H1 (cell line): ENCODE data around the gene ATG16L1. TPM values are rescaled to one million over a fixed set of nuclear protein-coding genes. Genes with fewer than 3 reads are reported as not detected.

Source experiments
- CEBPB ChIP-seq: IDR thresholded peaks from 2 replicates; pipeline ENCODE4 v1.6.1; 2012; ENCODE audit warnings: low read depth, low read length
- EP300 ChIP-seq, 2 experiments: IDR thresholded peaks; 1 replicate in 1 of 2; 2 replicates in 1 of 2; pipeline ENCODE4 v1.6.1; 2011 to 2012; ENCODE audit warnings: low read depth in 2 of 2, low read length in 2 of 2, mild to moderate bottlenecking in 2 of 2, borderline replicate concordance in 1 of 2, inconsistent platforms in 1 of 2, moderate library complexity in 1 of 2
- HDAC6 ChIP-seq: IDR thresholded peaks from one replicate; pipeline ENCODE4 v1.7.1; 2012; ENCODE audit warnings: low read depth, mild to moderate bottlenecking, inconsistent platforms, low read length, moderate library complexity
- POLR2A ChIP-seq, 2 experiments: IDR thresholded peaks; 1 replicate in 1 of 2; 2 replicates in 1 of 2; pipeline ENCODE4 v1.6.1; 2011; ENCODE audit warnings: low read depth in 2 of 2, low read length in 2 of 2, mild to moderate bottlenecking in 2 of 2; ENCODE audit errors: control extremely low read depth in 1 of 2
- POLR2AphosphoS5 ChIP-seq: IDR thresholded peaks from 2 replicates; pipeline ENCODE4 v1.6.1; 2011; ENCODE audit warnings: low read depth, low read length
- SRF ChIP-seq: IDR thresholded peaks from 2 replicates; pipeline ENCODE4 v1.6.1; 2011; ENCODE audit warnings: mild to moderate bottlenecking, low read depth, low read length, moderate library complexity
- TAF7 ChIP-seq: optimal IDR thresholded peaks from 2 replicates; pipeline ENCODE3; 2011; ENCODE audit warnings: low read depth, mild to moderate bottlenecking, inconsistent platforms, low read length, moderate library complexity, borderline replicate concordance
- TBP ChIP-seq: IDR thresholded peaks from 2 replicates; pipeline ENCODE4 v1.6.1; 2011; ENCODE audit warnings: low read depth, low read length, improper control_type of control experiment
- YY1 ChIP-seq: IDR thresholded peaks from 2 replicates; pipeline ENCODE4 v1.6.1; 2011; ENCODE audit warnings: low read depth, mild to moderate bottlenecking, low read length
- polyA plus RNA-seq, 7 experiments: library from polyadenylated mRNA; depleted of rRNA in 3 of 7; stranded (reverse) in 5 of 7; unstranded in 2 of 7; fragments of >200 nt in 5 of 7; fragments of 200-250 nt in 2 of 7; gene quantifications; 1 replicate in 5 of 7; 2 replicates in 1 of 7; 4 replicates in 1 of 7; pipeline versions ENCODE4 v1.2.1 to v1.2.3, GENCODE V29; 2011 to 2013; ENCODE audit warnings: missing spikeins in 2 of 7, mixed read lengths in 2 of 7
- total RNA-seq: library from RNA; stranded (reverse); fragmentation: NEBNext Ultra II Directional; extraction: Animal tissue kit (Norgen Biotek cat#: 25700); gene quantifications from 2 replicates; pipeline ENCODE4 v1.2.1, GENCODE V29; 2021
- TF ChIP-seq, protein P1 (sequence below): fragments of 300-600 bp; sonication (generic); IDR thresholded peaks from 2 replicates; pipeline ENCODE4 v1.7.1; 2012; ENCODE audit warnings: low read length, moderate library complexity, mild to moderate bottlenecking, inconsistent platforms; ENCODE audit not compliant: insufficient replicate concordance

ATG16L1 gene
- total and polyA plus RNA-seq, 2 of the 8 experiments (the other 6 are each of a cell fraction or from before 2014, with no cell fraction given), result 18.3 to 31.0 TPM

DNA sequence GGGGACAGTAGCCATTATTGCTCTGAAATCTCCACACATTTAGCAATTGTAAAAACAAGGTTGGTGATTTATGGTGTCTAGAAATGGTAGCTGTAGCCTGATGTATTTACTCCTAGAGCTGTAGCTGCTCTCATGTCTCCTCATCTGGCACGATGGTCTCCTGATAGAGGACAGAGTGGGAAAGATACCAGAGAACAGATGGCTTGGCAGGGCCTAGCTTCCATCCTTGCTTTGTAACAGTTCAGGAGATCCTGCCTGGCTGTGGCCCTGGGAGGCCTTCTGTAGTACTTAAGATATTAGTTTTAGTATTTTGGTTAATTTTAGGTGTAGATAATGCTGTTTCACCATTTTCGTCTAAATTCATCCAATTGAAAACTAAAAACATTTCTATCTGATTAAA is 6.7 kb downstream of the ATG16L1 start (continued):
- TF ChIP-seq, protein P1, sequence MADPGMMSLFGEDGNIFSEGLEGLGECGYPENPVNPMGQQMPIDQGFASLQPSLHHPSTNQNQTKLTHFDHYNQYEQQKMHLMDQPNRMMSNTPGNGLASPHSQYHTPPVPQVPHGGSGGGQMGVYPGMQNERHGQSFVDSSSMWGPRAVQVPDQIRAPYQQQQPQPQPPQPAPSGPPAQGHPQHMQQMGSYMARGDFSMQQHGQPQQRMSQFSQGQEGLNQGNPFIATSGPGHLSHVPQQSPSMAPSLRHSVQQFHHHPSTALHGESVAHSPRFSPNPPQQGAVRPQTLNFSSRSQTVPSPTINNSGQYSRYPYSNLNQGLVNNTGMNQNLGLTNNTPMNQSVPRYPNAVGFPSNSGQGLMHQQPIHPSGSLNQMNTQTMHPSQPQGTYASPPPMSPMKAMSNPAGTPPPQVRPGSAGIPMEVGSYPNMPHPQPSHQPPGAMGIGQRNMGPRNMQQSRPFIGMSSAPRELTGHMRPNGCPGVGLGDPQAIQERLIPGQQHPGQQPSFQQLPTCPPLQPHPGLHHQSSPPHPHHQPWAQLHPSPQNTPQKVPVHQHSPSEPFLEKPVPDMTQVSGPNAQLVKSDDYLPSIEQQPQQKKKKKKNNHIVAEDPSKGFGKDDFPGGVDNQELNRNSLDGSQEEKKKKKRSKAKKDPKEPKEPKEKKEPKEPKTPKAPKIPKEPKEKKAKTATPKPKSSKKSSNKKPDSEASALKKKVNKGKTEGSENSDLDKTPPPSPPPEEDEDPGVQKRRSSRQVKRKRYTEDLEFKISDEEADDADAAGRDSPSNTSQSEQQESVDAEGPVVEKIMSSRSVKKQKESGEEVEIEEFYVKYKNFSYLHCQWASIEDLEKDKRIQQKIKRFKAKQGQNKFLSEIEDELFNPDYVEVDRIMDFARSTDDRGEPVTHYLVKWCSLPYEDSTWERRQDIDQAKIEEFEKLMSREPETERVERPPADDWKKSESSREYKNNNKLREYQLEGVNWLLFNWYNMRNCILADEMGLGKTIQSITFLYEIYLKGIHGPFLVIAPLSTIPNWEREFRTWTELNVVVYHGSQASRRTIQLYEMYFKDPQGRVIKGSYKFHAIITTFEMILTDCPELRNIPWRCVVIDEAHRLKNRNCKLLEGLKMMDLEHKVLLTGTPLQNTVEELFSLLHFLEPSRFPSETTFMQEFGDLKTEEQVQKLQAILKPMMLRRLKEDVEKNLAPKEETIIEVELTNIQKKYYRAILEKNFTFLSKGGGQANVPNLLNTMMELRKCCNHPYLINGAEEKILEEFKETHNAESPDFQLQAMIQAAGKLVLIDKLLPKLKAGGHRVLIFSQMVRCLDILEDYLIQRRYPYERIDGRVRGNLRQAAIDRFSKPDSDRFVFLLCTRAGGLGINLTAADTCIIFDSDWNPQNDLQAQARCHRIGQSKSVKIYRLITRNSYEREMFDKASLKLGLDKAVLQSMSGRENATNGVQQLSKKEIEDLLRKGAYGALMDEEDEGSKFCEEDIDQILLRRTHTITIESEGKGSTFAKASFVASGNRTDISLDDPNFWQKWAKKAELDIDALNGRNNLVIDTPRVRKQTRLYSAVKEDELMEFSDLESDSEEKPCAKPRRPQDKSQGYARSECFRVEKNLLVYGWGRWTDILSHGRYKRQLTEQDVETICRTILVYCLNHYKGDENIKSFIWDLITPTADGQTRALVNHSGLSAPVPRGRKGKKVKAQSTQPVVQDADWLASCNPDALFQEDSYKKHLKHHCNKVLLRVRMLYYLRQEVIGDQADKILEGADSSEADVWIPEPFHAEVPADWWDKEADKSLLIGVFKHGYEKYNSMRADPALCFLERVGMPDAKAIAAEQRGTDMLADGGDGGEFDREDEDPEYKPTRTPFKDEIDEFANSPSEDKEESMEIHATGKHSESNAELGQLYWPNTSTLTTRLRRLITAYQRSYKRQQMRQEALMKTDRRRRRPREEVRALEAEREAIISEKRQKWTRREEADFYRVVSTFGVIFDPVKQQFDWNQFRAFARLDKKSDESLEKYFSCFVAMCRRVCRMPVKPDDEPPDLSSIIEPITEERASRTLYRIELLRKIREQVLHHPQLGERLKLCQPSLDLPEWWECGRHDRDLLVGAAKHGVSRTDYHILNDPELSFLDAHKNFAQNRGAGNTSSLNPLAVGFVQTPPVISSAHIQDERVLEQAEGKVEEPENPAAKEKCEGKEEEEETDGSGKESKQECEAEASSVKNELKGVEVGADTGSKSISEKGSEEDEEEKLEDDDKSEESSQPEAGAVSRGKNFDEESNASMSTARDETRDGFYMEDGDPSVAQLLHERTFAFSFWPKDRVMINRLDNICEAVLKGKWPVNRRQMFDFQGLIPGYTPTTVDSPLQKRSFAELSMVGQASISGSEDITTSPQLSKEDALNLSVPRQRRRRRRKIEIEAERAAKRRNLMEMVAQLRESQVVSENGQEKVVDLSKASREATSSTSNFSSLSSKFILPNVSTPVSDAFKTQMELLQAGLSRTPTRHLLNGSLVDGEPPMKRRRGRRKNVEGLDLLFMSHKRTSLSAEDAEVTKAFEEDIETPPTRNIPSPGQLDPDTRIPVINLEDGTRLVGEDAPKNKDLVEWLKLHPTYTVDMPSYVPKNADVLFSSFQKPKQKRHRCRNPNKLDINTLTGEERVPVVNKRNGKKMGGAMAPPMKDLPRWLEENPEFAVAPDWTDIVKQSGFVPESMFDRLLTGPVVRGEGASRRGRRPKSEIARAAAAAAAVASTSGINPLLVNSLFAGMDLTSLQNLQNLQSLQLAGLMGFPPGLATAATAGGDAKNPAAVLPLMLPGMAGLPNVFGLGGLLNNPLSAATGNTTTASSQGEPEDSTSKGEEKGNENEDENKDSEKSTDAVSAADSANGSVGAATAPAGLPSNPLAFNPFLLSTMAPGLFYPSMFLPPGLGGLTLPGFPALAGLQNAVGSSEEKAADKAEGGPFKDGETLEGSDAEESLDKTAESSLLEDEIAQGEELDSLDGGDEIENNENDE, result no peak
- TF ChIP-seq YY1 (no peak), SRF (no peak), EP300 (IDR thresholded peaks at IDR 0.05; ENCODE audit: borderline replicate concordance in 1 of 2, low read depth in 2 of 2, low read length in 2 of 2) (no peak), HDAC6 (no peak), TBP (no peak), POLR2AphosphoS5 (no peak), CEBPB (no peak), POLR2A (IDR thresholded peaks at IDR 0.05; ENCODE audit: control extremely low read depth in 1 of 2, low read depth in 2 of 2, low read length in 2 of 2) (no peak), TAF7 (no peak)
